Ectodermal cell (in vitro differentiated cells): ENCODE results near the gene RBM20.
"Not testable (repeated sequence)": the region's sequence is repeated elsewhere in the genome, so short reads cannot be mapped to it uniquely, and the experiment has no call there.

Experiments used
- H3K27ac ChIP-seq: 2 replicates; pipeline ENCODE4 v1.7.0; 2013; ENCODE audit warnings: mild to moderate bottlenecking, low read depth, low read length; ENCODE audit not compliant: insufficient read depth, poor library complexity, severe bottlenecking
- H3K27me3 ChIP-seq: 2 replicates; pipeline ENCODE4 v1.7.0; 2013; ENCODE audit warnings: mild to moderate bottlenecking, low read length; ENCODE audit not compliant: insufficient read depth, control insufficient read depth, poor library complexity, severe bottlenecking
- H3K36me3 ChIP-seq: one replicate; pipeline ENCODE4 v1.7.0; 2013; ENCODE audit warnings: low read length; ENCODE audit not compliant: control insufficient read depth, insufficient read depth
- H3K4me1 ChIP-seq: one replicate; pipeline ENCODE4 v1.7.0; 2013; ENCODE audit warnings: low read length; ENCODE audit not compliant: control insufficient read depth, insufficient read depth
- H3K4me3 ChIP-seq: 2 replicates; pipeline ENCODE4 v1.7.0; 2013; ENCODE audit warnings: low read depth, low read length, control low read depth; ENCODE audit not compliant: insufficient read depth
- H3K9me3 ChIP-seq: 2 replicates; pipeline ENCODE4 v1.7.0; 2013; ENCODE audit warnings: mild to moderate bottlenecking, low read length, moderate library complexity; ENCODE audit not compliant: control insufficient read depth
- WGBS, 2 experiments: methylation state at CpG; one replicate each; pipeline ENCODE4 v1.1.7; 2013; ENCODE audit warnings: missing lambda C conversion rate in 2 of 2; 5-methylcytosine and 5-hydroxymethylcytosine counted together

RBM20 gene

DNA sequence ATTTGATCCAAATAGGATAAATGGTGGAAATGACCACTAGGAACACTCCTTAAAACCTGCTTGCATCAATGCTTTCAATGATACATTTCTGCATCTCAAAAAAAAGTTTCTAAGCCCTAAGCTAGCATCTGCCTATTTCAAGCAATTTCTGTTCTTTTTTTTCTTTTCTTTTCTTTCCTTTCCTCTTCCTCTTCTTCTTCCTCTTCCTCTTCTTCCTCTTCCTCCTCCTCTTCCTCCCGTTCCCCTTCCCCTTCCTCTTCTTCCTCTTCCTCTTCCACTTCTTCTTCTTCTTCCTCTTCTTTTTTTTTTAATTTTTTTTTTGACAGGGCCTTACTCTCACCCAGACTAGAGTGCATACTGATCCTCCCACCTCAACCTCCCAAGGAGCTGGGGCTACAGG, 15.4 kb downstream of the RBM20 start:
- Histone ChIP-seq H3K36me3 (no peaks in the 10 kb centered on the region), H3K27me3 (no peaks in the 10 kb centered on the region), H3K4me1 (no peaks in the 10 kb centered on the region), H3K9me3 (no peaks in the 10 kb centered on the region), H3K4me3 (no peak overlapping the region), H3K27ac (no peak overlapping the region)
- WGBS, 2 experiments: 84 to 93% methylated on average over 1 of the region's 1 CpG

DNA sequence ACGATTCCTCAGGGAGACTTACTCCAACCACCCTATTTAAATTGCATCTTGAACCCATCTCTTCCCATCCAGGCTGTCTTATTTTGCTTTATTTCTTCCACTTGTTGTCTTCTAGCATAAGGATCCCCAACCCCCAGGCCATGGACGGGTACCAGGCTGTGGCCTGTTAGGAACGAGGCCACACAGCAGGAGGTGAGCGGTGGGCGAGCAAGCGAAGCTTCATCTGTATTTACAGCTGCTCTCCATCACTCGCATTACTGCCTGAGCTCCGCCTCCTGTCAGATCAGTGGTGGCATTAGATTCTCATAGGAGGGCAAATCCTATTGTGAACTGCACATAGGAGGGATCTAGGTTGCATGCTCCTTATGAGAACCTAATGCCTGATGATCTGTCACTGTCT, 16.2 kb downstream of the RBM20 start:
- H3K4me1 ChIP-seq, H3K27ac ChIP-seq, H3K27me3 ChIP-seq, H3K9me3 ChIP-seq, H3K4me3 ChIP-seq, H3K36me3 ChIP-seq: not testable (repeated sequence)
- WGBS, 2 experiments: 58 to 61% methylated on average over 8 of the region's 8 CpGs

DNA sequence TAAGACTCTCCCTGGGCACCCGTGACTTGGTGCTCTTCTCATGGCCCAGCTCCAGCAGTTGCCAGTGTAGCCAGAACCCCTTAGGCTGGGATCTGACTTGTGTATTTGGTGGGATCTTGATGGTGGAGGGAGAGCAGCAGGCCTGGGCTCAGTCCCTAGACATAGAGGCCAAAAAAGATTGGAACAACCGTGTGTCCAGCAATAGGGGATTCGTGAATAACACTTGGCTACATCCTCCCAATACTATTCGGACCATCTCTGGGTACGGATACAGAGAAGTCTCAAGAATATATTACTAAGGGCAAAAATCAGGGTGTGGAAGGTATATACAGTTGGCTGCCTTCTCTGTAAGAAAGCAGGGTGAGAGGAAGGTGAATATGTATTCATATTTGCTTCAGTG, 17.2 kb downstream of the RBM20 start:
- 87 to 89% methylated on average over 5 of the region's 5 CpGs for WGBS, 2 experiments
- H3K9me3 ChIP-seq: no peaks in the 10 kb centered on the region
- no peak overlapping the region for H3K27ac ChIP-seq
- no peak overlapping the region for H3K4me3 ChIP-seq
- H3K27me3 ChIP-seq: no peaks in the 10 kb centered on the region
- H3K36me3 ChIP-seq: no peaks in the 10 kb centered on the region
- no peaks in the 10 kb centered on the region for H3K4me1 ChIP-seq

DNA sequence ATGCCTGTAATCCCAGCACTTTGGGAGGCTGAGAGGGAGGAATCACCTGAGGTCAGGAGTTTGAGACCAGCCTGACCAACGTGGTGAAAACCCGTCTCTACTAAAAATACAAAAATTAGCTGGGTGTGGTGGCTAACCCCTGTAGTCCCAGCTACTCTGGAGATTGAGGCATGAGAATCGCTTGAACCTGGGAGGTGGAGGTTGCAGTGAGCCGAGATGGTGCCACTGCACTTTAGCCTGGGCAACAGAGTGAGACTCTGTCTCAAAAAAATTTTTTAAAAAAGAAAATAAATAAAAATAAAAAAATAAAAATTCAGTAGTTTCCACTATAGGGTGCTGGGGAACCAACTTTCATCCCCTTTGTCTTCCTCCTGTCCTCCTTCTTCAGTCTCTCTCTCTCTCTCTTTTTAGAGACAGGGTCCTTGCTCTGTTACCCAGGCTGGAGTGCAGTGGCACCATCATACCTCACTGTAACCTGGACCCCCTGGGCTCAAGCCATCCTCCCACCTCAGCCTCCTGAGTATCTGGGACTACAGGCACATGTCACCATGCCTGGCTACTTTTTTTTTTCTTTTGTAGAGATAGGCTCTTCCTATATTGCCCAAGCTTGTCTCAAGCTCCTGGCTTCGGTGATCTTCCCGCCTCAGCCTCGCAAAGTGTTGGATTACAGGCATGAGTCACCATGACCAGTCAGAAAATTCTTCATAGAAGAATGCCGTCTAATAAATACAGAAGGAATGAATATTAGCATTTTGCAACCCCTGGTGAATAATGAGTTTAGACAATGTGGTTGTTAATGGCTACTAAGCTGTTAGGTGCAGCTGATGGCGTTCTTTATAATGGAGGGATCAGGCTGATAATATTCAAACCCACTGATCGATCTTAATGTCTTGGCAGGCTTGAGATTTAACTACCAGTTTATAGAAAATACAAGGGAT, 20.6 kb downstream of the RBM20 start:
- H3K4me3 ChIP-seq: no peak overlapping the region
- H3K9me3 ChIP-seq: no peaks in the 10 kb centered on the region
- H3K36me3 ChIP-seq: no peaks in the 10 kb centered on the region
- 91 to 92% methylated on average over 10 of the region's 10 CpGs for whole genome bisulfite sequencing, 2 experiments
- H3K27me3 ChIP-seq: peaks cover 14% of the 10 kb centered on the region
- H3K4me1 ChIP-seq: peaks cover 13% of the 10 kb centered on the region
- H3K27ac ChIP-seq: no peak overlapping the region

DNA sequence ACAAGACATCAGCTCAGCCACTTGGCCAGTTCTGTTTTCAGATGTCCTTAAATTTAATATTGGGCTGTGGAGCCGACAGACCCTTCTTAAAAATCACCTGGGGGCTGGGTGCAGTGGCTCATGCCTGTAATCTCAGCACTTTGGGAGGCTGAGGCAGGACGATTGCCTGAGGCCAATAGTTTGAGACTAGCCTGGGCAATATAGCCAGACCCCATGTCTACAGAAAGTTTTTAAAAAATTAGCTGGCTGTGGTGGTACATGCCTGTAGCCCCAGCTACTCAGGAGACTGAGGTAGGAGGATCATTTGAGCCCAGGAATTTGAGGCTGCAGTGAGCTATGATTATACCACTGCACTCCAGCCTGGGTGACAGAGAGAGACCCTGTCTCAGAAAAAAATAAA, 22.1 kb downstream of the RBM20 start:
- 42 to 43% methylated on average over 2 of the region's 2 CpGs for WGBS, 2 experiments
- Histone ChIP-seq H3K27me3 (peaks cover 20% of the 10 kb centered on the region), H3K4me1 (peaks cover 13% of the 10 kb centered on the region)
- not testable (repeated sequence) for H3K4me3 ChIP-seq, H3K27ac ChIP-seq, H3K9me3 ChIP-seq, H3K36me3 ChIP-seq

DNA sequence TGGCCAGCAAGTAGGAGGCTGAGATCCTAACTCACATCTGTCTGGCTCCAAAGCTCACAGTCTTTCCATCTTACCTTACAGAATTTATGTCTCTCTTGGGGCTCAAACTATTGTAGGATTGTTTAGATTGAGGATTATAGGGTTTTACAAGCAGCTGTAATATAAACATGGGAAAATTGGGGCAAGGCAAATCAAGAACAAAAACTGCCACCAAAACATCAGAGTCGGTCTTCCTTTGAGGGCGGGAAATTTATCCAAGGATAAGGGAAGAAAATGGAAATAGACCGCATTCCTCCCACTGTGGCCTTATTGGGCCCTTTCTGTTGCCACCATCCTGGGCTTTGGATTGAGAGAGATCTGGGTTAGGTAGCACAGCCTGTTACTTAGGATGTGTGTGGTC, 22.5 kb downstream of the RBM20 start:
- Histone ChIP-seq H3K9me3 (no peaks in the 10 kb centered on the region), H3K27me3 (peaks cover 24% of the 10 kb centered on the region), H3K4me3 (no peak overlapping the region), H3K36me3 (no peaks in the 10 kb centered on the region), H3K27ac (no peak overlapping the region), H3K4me1 (peaks cover 13% of the 10 kb centered on the region)
- 95 to 96% methylated on average over 3 of the region's 3 CpGs for WGBS, 2 experiments

DNA sequence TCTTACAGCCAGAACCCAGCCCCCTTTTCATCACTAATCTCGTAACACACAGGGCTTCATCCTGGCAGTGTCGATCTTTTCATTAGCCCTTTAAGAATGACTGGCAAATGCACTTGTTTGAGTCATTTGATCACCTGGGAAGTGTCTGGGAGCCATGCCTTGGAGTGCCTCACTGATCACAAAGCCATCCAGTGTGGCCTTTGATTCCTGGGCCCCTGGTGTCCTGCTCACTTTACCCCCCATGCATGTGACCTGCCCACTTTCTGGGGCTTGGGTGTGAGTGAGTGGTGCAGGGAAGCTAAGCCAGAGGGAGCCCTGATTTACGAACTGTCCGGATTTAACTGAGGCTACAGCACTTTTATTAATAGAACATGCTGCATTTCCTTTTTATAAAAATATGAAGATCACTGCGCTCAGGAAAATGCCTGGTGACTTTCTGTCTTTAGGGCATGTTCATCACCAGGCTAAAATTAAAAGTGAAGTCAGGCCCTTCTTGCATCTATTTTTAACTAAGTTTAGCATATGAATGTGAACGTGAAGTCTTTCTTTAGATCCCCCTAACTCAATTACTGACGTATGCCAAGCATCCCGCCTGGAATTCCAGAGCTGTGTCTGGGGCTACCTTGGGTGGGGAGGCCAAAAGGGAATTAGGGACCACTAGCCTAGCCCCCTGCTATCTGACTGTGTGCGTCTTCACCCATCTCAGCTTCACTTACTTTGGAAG, 23.6 kb downstream of the RBM20 start:
- 9% methylated on average over 8 to 9 of the region's 9 CpGs for WGBS, 2 experiments
- H3K4me1 ChIP-seq: peaks cover 19% of the 10 kb centered on the region
- H3K27me3 ChIP-seq: peaks cover 35% of the 10 kb centered on the region
- H3K36me3 ChIP-seq: no peaks in the 10 kb centered on the region
- no peak overlapping the region for H3K4me3 ChIP-seq
- no peaks in the 10 kb centered on the region for H3K9me3 ChIP-seq
- no peak overlapping the region for H3K27ac ChIP-seq

DNA sequence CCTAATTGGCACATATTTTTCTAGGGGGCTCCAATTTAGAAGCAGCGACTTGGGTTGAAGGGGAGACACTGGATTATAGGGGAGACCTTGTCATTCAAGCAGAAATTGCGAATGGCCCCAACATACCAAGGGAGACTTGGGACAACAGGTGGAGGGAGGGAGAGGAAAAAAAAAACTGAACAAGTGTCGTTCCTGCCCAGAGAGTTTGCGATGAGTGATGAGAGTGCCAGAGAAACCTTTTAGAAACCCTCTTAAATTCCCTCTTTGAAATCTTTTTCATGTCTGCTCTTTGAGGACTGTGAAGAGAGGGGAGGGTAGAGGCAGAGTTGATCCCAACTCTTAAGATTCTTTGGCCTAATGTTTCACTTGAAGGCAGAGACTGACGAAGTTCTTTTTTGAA, 24.3 kb downstream of the RBM20 start:
- Histone ChIP-seq H3K27me3 (peaks cover 42% of the 10 kb centered on the region), H3K27ac (no peak overlapping the region), H3K9me3 (no peaks in the 10 kb centered on the region), H3K36me3 (no peaks in the 10 kb centered on the region), H3K4me3 (no peak overlapping the region), H3K4me1 (peaks cover 19% of the 10 kb centered on the region)
- 13 to 20% methylated on average over 4 of the region's 5 CpGs for WGBS, 2 experiments

DNA sequence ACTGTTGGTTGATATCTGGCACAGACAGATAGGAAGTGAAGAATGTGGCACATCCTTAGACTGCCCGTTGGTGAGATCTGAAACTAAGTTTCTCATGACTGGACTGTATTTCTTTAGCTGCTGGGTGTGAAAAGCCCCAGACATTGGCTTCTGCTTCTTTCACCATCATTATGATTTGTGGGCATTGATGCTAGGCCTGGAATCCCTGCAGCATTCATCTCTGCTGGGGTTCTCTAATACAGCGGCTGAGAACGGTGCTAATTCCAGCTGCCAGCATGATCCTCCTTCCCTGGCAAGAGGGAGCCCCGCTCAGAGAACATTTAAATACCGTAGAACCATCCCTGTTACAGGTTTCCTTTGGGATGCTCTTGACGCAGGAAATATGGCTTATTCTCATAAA, 26.2 kb downstream of the RBM20 start:
- Histone ChIP-seq H3K4me3 (no peak overlapping the region), H3K9me3 (no peaks in the 10 kb centered on the region), H3K36me3 (no peaks in the 10 kb centered on the region), H3K27ac (no peak overlapping the region), H3K4me1 (peaks cover 19% of the 10 kb centered on the region), H3K27me3 (peaks cover 54% of the 10 kb centered on the region)
- WGBS, 2 experiments: 69 to 73% methylated on average over 6 of the region's 6 CpGs

DNA sequence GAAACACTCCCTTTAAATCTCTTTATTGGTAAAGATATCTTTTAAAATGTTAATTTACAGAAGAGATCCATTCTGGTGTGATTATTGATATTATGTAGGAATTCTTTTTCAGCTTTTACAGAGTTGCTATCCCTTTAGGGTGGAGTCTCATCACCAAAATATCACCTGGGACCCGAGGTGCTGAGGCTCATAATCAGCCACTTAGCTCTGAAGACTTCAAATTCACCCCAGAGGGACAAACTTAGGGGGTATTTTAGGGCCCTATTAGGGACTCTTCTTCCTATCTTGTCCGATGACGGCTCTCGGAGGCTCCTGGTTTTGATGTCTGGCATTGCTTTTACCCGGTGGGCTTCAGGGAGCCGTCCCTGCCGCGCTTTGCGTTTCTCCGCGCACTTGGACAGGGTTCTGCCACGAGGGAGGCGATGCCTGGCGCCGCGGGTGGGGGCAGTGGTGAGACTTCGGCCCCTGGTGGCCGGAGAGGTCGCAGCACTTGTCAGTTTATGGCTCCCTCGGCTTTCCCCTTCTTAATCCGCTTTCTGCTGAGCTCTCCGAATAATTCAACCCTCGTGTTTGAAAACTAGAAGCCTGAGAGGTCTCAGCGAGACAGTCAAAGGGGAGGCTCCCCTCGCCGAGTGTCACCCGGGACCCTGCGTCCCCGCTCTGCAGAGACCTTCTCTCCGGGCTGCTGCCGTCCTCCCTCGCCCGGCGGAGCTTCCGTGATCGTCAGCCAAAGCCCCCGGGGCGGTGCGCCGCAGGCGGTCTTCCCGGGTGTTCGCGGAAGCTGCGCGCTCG, 27.8 kb downstream of the RBM20 start:
- Histone ChIP-seq H3K27me3 (peaks cover 55% of the 10 kb centered on the region), H3K4me1 (peaks cover 19% of the 10 kb centered on the region), H3K4me3 (peak overlapping the region; percentile 41), H3K9me3 (no peaks in the 10 kb centered on the region), H3K27ac (no peak overlapping the region), H3K36me3 (no peaks in the 10 kb centered on the region)
- WGBS, 2 experiments: 4 to 5% methylated on average over 47 of the region's 47 CpGs
